GM08714 (cell line): ENCODE results near the gene CAPS.

Source experiments
- H3K4me3 ChIP-seq: fragments of 200-500 bp; sonication (Bioruptor generic); 2 replicates; pipeline ENCODE4 v1.5.1; 2014; ENCODE audit warnings: mild to moderate bottlenecking, low read length, inconsistent platforms
- ZNF274 ChIP-seq: IDR thresholded peaks from 2 replicates; pipeline ENCODE4 v1.6.1; 2012; ENCODE audit warnings: mild to moderate bottlenecking, low read depth, low read length

The CAPS gene

DNA sequence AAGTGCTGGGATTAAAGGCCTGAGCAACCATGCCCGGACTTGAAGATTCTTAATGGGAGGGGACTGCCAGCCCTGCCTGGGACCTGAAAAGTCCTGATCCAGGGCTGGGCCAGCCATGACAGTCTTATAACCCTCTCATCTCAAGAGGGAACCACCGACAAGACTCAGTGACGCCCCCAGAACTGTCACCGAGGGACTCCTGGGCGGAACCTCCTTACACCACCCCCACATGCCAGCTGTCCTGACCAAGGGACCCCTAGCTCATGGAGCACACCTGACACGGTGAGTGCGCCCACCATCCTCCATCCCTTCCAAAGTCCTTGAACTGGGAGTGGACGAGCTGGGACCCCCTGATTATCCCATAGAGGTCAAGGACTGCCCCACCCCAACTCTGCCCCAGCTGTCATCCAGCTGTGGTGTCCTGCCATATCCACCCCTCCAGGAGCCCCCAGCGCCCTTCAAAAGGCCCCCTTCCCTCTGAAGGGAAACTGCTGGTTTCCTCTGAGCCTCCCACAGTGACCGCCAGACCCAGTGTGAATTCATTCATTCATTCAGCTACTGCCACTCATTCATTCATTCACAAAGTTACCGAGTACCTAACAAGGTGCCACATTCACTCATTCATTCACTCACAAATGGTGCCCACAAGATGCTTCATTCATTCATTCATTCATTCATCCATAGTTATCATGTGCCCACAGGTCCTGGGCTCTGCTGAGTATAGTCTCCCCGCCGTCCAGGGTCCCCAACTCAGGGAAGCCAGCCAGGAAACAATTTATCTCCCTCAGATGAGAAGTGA, 14.1 kb upstream of the CAPS start:
- no peak for TF ChIP-seq ZNF274
- H3K4me3 ChIP-seq: no peak overlapping the region

DNA sequence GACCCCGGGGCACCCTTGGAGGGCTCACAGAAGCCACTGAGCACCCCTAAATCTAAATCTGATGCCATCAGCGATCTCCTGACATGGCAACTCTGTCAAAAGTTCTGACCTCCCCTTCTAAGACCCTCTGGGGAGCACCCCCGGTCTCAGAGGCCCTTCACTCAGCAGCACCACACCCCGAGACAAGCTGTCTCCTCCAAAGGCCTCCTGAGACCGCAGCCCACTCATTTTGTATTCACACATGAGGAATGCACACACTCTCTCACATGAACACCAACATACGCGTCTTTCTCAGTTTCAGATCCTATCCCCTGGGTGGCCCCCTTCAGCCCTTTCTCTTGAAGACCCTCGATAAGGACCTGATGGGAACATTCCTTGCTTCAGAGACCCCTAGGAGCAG, 13.1 kb upstream of the CAPS start:
- no peak for TF ChIP-seq ZNF274

DNA sequence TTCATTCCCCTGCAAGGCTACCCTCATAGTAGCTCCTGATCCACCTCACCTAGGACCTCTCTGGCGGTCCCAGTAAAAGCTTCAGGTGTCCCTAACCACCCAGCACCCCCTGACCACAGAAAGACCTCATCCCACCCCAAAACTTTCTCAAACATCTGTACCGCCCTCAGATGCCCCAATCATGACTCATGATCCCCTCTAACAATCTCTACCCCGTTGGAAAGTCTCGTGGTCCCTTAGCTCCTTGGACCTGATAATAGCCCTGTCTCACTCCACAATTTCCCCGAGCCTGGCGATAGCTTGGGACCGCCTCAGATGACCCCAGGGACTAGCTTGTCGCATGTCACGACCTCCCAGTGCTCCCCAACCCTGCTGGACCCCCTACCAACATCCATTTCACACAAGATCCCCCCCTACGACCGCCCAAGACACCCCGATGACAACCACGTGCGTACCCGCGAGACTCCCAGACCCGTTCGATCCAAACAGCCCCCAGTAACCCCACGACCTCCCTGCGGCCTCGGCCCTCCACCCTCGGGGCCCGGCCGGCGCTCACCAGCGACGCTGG, 10.9 kb upstream of the CAPS start:
- H3K4me3 ChIP-seq: peak overlapping the region; percentile 91
- TF ChIP-seq ZNF274: no peak

More for the DNA sequence above, 13.1 kb upstream of the CAPS start:
- no peak overlapping the region for H3K4me3 ChIP-seq

DNA sequence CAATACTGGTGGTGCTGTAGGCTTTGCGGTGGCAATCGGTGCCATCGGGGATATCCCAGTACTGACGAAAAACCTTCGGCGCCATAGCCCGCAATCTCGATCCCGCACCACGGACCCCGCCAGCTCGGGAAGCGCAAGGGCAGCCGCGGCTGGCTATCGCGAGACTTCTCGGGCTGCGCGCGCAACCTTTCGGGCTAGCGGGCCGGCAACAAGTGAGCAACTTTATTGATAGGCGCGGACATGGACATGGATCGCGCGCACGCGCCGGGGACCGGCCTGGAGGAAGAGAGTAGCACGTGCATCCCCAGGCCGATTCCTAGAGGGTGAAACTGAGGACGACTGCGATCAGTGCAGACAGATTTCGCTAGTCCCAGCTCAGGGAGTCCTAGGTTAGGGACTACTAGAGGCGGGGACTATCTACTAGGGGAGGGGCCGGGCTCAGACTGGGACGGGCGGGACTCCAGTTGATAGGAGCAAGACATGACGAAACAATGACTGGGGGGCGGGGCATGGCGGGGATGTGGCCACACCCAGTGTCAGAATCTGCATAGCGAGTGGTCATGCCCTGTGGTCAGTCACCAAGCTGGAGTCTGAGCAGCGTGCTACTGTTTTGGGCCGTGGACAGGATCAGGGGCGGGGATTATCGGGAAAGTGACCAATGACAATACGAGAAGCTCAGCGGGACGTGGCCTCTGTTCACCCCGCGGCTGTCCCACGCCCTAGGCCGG, 10.3 kb upstream of the CAPS start, which contains the start of gene NDUFA11:
NDUFA11 (minus strand) TSS at position 167 of the 728 bp plus-strand sequence; CDS start at position 85, 82 bp downstream.
- H3K4me3 ChIP-seq: peak within 1 kb of the TSS; percentile 91
- TF ChIP-seq ZNF274: no peak

DNA sequence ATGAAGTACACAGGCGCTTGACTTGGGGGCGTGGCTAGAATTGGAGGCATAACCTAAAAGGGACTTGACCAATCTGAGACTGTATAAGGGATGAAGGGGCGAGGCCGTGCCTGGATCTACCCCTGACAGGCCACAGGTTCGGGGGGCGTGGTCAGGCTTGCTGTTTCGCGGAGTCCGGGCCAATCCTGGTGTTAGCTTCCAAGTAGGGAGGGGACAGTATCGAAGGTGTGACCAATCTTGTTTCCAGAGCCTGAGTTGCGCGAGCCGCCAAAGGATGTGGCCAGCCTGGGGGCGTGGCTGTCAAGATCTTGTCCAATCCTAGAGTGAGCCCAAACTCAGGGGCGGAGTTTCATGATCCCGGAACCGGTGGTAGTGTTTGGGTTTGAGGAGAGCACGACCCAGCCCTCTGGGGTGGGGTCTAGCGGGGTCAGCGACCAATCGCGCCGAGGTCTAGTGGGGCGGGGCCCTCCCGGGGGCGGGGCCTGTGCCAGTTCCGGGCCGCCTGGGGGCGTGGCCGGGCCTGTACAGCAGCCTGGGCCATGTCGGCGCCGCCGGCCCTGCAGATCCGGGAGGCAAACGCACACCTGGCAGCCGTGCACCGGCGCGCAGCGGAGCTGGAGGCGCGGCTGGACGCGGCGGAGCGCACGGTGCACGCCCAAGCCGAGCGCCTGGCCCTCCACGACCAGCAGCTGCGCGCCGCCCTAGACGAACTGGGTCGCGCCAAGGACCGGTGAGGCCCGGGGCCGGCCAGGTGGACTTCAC, 9.5 kb upstream of the CAPS start, which contains the start of gene VMAC:
VMAC (plus strand) TSS at position 521 of the 762 bp plus-strand sequence; CDS start at position 540, 19 bp downstream.
- H3K4me3 ChIP-seq: peak within 1 kb of the TSS; percentile 91
- no peak for TF ChIP-seq ZNF274

DNA sequence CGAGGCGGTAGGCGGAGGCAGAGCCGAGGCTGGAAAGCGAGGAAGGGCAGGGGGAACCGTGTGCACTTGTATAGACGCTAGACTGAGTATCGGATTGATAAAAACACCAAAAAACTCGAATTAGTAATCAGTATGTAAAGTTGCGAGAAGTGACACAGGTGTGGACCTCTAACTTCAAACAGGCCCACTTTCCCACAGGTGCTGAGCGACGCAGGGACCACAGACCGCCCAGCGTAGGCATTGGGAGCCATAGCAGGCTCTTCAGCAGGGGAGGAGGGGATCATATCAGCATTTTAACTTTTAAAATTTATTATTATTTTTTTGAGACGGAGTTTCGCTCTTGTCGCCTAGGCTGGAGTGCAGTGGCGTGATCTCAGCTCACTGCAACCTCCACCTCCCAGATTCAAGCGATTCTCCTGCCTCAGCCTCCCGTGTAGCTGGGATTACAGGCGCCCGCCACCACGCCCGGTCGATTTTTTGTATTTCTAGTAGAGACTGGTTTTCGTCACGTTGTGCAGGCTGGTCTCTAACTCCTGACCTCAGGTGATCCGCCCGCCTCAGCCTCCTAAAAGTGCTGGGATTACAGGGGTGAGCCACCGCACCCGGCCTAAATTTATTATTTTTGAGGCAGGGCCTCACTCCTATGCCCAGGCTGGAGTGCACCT, 8.8 kb upstream of the CAPS start:
- H3K4me3 ChIP-seq: peak overlapping the region; percentile 67
- TF ChIP-seq ZNF274: no peak

DNA sequence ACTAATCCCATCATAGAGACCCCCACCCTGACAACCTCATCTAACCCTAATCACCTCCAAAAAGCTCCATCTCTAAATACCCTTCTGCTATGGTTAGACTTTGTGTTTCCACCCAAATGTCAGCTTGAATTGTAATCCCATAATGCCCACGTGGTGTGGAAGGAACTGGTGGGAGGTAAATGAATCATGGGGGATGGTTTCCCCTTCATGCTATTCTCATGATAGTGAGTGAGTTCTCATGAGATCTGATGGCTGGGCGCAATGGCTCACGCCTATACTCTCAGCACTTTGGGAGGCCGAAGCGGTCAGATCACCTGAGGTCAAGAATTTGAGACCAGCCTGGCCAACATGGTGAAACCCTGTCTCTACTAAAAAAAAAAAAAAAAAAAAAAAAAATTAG, 6.8 kb upstream of the CAPS start:
- no peak for TF ChIP-seq ZNF274
- H3K4me3 ChIP-seq: no peak overlapping the region

DNA sequence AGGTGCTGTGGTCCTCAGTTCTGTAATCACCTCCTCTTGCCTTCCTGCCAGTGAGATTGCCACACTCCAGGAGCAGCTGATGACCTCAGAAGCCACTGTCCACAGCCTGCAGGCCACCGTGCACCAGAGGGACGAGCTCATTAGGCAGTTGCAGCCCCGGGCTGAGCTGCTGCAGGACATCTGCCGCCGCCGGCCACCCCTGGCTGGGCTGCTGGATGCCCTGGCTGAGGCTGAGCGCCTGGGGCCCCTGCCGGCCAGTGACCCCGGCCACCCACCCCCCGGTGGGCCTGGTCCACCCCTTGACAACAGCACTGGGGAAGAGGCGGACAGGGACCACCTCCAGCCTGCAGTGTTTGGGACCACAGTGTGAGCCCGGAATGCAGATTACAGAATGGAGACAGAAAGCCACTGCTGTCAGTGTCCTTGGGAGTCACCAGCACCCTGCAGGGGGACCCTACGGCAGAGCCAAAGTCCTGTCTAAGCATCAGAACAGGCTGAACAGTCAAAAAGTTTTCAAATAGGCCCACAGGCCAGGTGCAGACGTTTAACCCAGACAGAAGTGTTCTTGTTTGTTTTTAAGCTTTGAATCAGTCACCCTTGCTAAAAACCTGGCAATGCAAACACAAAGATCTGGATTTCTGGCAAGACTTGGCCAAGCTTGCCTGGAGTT, 5.1 kb upstream of the CAPS start:
- H3K4me3 ChIP-seq: no peak overlapping the region
- TF ChIP-seq ZNF274: no peak

DNA sequence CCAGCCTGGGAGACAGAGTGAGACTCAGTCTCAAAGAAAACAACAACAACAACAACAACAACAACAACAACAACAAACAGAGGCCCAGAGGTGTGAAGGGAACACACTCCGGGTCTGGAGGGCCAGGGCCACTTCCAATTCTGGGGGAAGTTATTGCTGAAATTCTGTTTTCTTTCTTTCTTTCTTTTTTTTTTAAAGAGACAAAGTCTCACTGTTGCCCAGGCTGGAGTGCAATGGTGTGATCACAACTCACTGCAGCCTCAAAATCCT, 3.5 kb upstream of the CAPS start:
- TF ChIP-seq ZNF274: no peak
- H3K4me3 ChIP-seq: no peak overlapping the region

DNA sequence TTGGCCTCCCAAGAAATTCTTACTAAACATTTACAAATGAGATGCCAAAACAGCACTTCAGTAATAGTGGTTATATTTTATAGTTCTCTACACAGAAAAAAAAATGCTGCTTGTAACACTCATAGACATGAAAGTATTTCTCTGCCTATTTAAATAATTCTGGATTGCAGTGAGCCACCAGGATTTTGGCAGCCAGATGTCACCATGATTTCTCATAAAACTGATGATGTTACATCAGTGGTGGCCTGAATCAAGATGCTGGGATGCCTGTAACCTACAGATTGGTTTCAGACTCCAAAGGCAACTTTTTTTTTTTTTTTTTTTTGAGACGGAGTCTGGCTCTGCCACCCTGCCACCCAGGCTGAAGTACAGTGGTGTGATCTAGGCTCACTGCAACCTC, 2.7 kb upstream of the CAPS start:
- H3K4me3 ChIP-seq: no peak overlapping the region
- no peak for TF ChIP-seq ZNF274

DNA sequence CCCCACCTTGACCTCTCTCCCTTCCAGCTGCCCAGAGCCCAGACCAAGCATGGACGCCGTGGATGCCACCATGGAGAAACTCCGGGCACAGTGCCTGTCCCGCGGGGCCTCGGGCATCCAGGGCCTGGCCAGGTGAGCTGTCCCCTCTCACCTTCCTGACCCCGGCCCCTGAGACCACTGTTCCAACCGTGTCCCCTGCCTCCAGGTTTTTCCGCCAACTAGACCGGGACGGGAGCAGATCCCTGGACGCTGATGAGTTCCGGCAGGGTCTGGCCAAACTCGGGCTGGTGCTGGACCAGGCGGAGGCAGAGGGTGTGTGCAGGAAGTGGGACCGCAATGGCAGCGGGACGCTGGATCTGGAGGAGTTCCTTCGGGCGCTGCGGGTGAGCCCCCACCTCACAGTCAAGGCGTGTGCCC, 312 bp downstream of the CAPS start:
- TF ChIP-seq ZNF274: no peak
- H3K4me3 ChIP-seq: no peak overlapping the region

DNA sequence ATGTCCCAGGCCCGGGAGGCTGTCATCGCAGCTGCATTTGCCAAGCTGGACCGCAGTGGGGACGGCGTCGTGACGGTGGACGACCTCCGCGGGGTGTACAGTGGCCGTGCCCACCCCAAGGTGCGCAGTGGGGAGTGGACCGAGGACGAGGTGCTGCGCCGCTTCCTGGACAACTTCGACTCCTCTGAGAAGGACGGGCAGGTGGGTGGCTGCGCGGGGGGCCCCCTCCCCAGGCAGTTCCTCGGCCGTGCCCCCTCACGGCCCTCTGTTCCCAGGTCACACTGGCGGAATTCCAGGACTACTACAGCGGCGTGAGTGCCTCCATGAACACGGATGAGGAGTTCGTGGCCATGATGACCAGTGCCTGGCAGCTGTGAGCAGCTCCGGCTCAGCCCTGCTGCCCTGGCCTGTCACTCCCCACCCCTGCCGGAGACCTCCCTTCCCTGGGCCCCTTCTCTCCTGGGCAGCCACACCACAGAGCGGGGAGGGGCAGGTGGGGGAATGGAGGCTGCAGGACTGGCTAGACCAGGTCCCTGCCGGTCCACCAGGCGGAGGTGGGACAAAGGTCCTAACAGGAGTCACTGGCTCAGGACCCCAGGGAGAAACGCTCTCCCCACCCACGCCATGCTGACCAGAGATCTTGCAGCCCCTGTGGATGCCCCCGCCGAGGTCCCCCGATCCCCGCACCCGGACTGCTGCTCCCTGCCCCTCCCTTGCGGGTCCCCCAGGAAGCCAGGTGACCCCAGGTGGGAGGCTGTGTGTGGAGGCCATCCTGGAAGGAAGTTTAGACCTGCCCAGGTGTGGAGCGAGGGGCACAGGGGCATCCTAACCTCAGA, 1.1 kb downstream of the CAPS start:
- no peak overlapping the region for H3K4me3 ChIP-seq
- no peak for TF ChIP-seq ZNF274
